Keratinocyte (primary cell): ENCODE data around the gene CALHM5. TPM values are rescaled to one million over a fixed set of nuclear protein-coding genes. Genes with fewer than 3 reads are reported as not detected.

Experiments used
- DNase-seq: peaks from one replicate; pipeline ENCODE4 v3.0.0-alpha.2; 2011; ENCODE audit warnings: low read depth, missing footprints, low spot score
- FAIRE-seq: peaks from 2 replicates; lab custom pipeline; 2011; peaks lifted over from hg19 to GRCh38; lab: Jason Lieb, UNC
- H2AFZ ChIP-seq: 2 replicates; pipeline ENCODE4 v1.6.0; 2012; ENCODE audit warnings: low read length, control low read depth, inconsistent platforms; ENCODE audit not compliant: control insufficient read depth
- H3K27ac ChIP-seq: 2 replicates; pipeline ENCODE4 v1.5.1; 2011; ENCODE audit warnings: low read length; ENCODE audit not compliant: control insufficient read depth, insufficient read depth
- H3K27me3 ChIP-seq: 3 replicates; pipeline ENCODE4 v1.6.0; 2011; ENCODE audit warnings: low read length; ENCODE audit not compliant: control insufficient read depth, insufficient read depth; ENCODE audit errors: extremely low read depth
- H3K36me3 ChIP-seq, 2 experiments: 2 replicates in 1 of 2; 3 replicates in 1 of 2; pipeline ENCODE4 v1.5.1; 2011; ENCODE audit warnings: low read length in 2 of 2, mild to moderate bottlenecking in 1 of 2; ENCODE audit not compliant: control insufficient read depth in 2 of 2, insufficient read depth in 2 of 2; ENCODE audit errors: extremely low read depth in 1 of 2
- H3K4me1 ChIP-seq: 3 replicates; pipeline ENCODE4 v1.5.1; 2011; ENCODE audit warnings: low read length; ENCODE audit not compliant: control insufficient read depth, insufficient read depth; ENCODE audit errors: extremely low read depth
- H3K4me2 ChIP-seq: 3 replicates; pipeline ENCODE4 v1.6.0; 2011; ENCODE audit warnings: low read depth, low read length; ENCODE audit not compliant: control insufficient read depth, insufficient read depth; ENCODE audit errors: extremely low read depth
- H3K4me3 ChIP-seq, 3 experiments: fragments of 200-600 bp in 1 of 3; sonication (generic) in 1 of 3; 2 replicates in 2 of 3; 3 replicates in 1 of 3; pipeline ENCODE4 v1.5.1; 2011 to 2016; ENCODE audit warnings: low read length in 3 of 3, mild to moderate bottlenecking in 3 of 3, control low read depth in 2 of 3, inconsistent platforms in 1 of 3, low read depth in 1 of 3, mixed read lengths in 1 of 3, mixed run types in 1 of 3, moderate library complexity in 1 of 3; ENCODE audit not compliant: control insufficient read depth in 2 of 3, insufficient read depth in 2 of 3; ENCODE audit errors: extremely low read depth in 1 of 3
- H3K79me2 ChIP-seq: 2 replicates; pipeline ENCODE4 v1.6.0; 2012; ENCODE audit warnings: low read length; ENCODE audit not compliant: control insufficient read depth, insufficient read depth
- H3K9ac ChIP-seq: 3 replicates; pipeline ENCODE4 v1.6.0; 2011; ENCODE audit warnings: low read length; ENCODE audit not compliant: control insufficient read depth, insufficient read depth; ENCODE audit errors: extremely low read depth
- H3K9me1 ChIP-seq: 3 replicates; pipeline ENCODE4 v1.6.0; 2011; ENCODE audit warnings: low read length; ENCODE audit not compliant: control insufficient read depth, insufficient read depth; ENCODE audit errors: extremely low read depth
- H3K9me3 ChIP-seq: 2 replicates; pipeline ENCODE4 v1.5.1; 2012; ENCODE audit warnings: low read depth, low read length; ENCODE audit not compliant: control insufficient read depth
- H4K20me1 ChIP-seq: 3 replicates; pipeline ENCODE4 v1.6.0; 2011; ENCODE audit warnings: low read length; ENCODE audit not compliant: control insufficient read depth, insufficient read depth; ENCODE audit errors: extremely low read depth
- EZH2 ChIP-seq: IDR thresholded peaks from one replicate; pipeline ENCODE4 v1.6.1; 2012; ENCODE audit warnings: inconsistent platforms, mild to moderate bottlenecking, low read length, moderate library complexity
- dilution Hi-C: fragments of 300-500 bp; cut with MboI; formaldehyde crosslinking; loops from one replicate; pipeline ENCODE4 v1.7.0; 2020; ENCODE audit warnings: low sequenced_read_pairs; ENCODE audit not compliant: extremely low pct_ligation_motif_present
- polyA plus RNA-seq, 5 experiments: library from polyadenylated mRNA; depleted of rRNA in 3 of 5; stranded (reverse) in 3 of 5; stranded (forward) in 1 of 5; unstranded in 1 of 5; fragments of >200 nt; gene quantifications; 1 replicate in 1 of 5; 2 replicates in 3 of 5; 3 replicates in 1 of 5; pipeline versions ENCODE4 v1.2.1 to v1.2.3, GENCODE V29; 2011 to 2012; ENCODE audit warnings: missing spikeins in 2 of 5, low read depth in 1 of 5, low replicate concordance in 1 of 5
- TF ChIP-seq, protein P1 (sequence below), 3 experiments: IDR thresholded peaks in 1 of 3; conservative IDR thresholded peaks in 1 of 3; optimal IDR thresholded peaks in 1 of 3; 2 replicates in 2 of 3; 3 replicates in 1 of 3; pipeline versions ENCODE3 to v1.5.1; 2011; ENCODE audit warnings: low read length in 3 of 3, mild to moderate bottlenecking in 3 of 3, moderate library complexity in 2 of 3, control low read depth in 1 of 3, inconsistent platforms in 1 of 3; ENCODE audit not compliant: insufficient read depth in 2 of 3; ENCODE audit errors: extremely low read depth in 1 of 3

CALHM5 gene
- polyA plus RNA-seq, 1 donor (not counting 4 experiments of a cell fraction or from before 2014, with no cell fraction given): 0.80 TPM

DNA sequence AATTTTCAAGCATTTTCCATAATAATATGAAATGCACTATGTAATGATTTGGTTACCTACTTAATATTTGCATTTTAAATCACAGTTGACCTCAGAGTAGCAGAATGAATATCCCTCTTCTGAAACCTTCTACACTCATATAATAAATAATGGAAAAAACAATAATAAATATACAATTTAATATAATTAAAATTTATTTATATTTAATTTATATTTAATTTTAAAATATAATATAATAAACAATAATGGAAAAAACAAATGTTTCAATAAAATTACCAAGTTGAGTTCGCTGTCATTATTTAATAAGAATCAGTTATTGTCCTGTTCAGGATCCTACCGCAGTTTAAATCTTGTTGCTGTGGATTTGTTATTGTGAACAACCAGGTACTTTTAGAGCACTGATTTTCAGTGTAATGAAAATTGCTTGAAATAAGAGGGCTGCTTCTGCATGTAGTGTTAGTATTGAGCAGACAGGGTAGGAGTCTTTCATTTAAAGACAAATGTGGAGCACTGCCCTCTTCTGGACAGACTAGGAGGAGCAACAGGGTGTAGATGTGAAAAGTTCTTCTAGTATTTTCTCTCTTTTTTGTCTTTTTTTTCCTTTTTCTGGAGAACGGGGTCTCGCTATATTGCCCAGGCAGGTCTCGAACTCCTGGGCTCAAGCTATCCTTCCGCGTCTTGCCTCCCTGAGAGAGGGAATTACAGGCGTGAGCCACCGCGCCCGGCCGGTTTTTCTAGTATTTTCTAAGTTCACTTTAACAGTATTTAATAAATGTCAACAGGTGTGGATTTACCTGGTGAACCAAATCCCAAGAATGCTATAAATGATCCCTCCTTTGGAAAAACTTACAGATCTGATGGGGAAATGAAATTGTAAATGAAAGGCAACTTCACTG is 20.5 kb downstream of the CALHM5 start:
- H3K4me3 ChIP-seq: no peak overlapping the region
- H3K9me3 ChIP-seq: no peaks in the 10 kb centered on the region
- H3K9me1 ChIP-seq: no peaks in the 10 kb centered on the region
- H2AFZ ChIP-seq: peak overlapping the region; percentile 25
- H3K36me3 ChIP-seq: no peaks in the 10 kb centered on the region
- TF ChIP-seq, protein P1, sequence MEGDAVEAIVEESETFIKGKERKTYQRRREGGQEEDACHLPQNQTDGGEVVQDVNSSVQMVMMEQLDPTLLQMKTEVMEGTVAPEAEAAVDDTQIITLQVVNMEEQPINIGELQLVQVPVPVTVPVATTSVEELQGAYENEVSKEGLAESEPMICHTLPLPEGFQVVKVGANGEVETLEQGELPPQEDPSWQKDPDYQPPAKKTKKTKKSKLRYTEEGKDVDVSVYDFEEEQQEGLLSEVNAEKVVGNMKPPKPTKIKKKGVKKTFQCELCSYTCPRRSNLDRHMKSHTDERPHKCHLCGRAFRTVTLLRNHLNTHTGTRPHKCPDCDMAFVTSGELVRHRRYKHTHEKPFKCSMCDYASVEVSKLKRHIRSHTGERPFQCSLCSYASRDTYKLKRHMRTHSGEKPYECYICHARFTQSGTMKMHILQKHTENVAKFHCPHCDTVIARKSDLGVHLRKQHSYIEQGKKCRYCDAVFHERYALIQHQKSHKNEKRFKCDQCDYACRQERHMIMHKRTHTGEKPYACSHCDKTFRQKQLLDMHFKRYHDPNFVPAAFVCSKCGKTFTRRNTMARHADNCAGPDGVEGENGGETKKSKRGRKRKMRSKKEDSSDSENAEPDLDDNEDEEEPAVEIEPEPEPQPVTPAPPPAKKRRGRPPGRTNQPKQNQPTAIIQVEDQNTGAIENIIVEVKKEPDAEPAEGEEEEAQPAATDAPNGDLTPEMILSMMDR (optimal IDR thresholded peaks at IDR 0.05 in 1 of 3, IDR thresholded peaks at IDR 0.05 in 1 of 3, conservative IDR thresholded peaks at IDR 0.05 in 1 of 3; ENCODE audit: extremely low read depth in 1 of 3, insufficient read depth in 2 of 3, low read length in 3 of 3): peak; percentile 51 to 73 (median 64)
- TF ChIP-seq EZH2: no peak
- no peaks in the 10 kb centered on the region for H3K27me3 ChIP-seq
- peaks cover 26% of the 10 kb centered on the region for H3K4me1 ChIP-seq
- H4K20me1 ChIP-seq: no peaks in the 10 kb centered on the region
- no peak overlapping the region for H3K27ac ChIP-seq
- H3K9ac ChIP-seq: no peak overlapping the region
- no peaks in the 10 kb centered on the region for H3K79me2 ChIP-seq
- dilution Hi-C loops: no loop called here
- no peak overlapping the region for H3K4me2 ChIP-seq
- DNase-seq (no peak), FAIRE-seq (peak; percentile 81)

DNA sequence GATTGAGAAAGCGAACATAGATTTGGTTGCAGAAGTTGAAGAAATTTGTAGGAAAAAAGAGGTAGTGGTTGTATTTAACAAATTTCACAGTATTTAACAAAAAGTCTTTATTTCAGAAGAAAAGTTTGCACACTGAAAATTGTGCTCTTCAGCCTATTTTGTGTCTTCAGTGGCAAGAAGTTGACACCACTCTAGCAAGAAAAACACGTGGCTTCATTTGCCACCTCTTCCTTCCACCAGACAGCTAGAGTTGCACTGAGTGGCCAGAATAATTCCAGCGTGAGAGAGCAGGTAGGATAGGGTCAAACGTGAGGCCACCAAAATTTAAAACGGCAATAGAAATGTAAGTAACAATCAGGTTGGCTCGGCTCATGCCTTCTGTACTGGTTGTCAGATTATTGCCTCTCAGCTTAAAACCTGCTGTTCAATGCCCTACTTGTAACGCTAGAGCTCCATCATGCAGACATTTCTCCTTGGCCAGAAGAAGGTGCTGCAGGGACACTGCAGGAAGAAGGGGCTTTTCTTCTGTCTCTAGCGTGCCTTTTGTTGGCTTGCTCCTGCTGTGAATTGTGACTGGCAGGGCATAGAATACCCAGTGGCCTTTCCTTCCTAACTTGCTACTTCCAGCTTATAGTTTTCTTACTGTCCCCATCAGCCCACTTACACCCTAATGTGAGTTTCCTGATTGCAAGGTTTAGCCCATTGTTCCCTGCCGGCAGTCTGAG is 22.0 kb downstream of the CALHM5 start:
- Histone ChIP-seq H4K20me1 (no peaks in the 10 kb centered on the region), H3K9me1 (no peaks in the 10 kb centered on the region), H3K27me3 (no peaks in the 10 kb centered on the region), H3K79me2 (no peaks in the 10 kb centered on the region), H3K4me2 (no peak overlapping the region), H3K9ac (no peak overlapping the region), H3K9me3 (no peaks in the 10 kb centered on the region), H2AFZ (peak overlapping the region; percentile 12), H3K27ac (no peak overlapping the region), H3K4me3 (no peak overlapping the region), H3K36me3 (no peaks in the 10 kb centered on the region), H3K4me1 (peaks cover 21% of the 10 kb centered on the region)
- dilution Hi-C loops: no loop called here
- TF ChIP-seq, protein P1 (optimal IDR thresholded peaks at IDR 0.05 in 1 of 3, IDR thresholded peaks at IDR 0.05 in 1 of 3, conservative IDR thresholded peaks at IDR 0.05 in 1 of 3; ENCODE audit: extremely low read depth in 1 of 3, insufficient read depth in 2 of 3, low read length in 3 of 3): no peak
- no peak for TF ChIP-seq EZH2
- DNase-seq (no peak), FAIRE-seq (no peak)
